Measurements from ENCODE around the gene PTPN21. TPM values are rescaled to one million over a fixed set of nuclear protein-coding genes. Genes with fewer than 3 reads are reported as not detected.
A peak's percentile ranks its signal among the peaks of the same experiment; 100 is the strongest.

The PTPN21 gene
- total RNA-seq, 4 donors from 2014 or later: 24.7 to 47.2 (median 40.7) TPM

DNA sequence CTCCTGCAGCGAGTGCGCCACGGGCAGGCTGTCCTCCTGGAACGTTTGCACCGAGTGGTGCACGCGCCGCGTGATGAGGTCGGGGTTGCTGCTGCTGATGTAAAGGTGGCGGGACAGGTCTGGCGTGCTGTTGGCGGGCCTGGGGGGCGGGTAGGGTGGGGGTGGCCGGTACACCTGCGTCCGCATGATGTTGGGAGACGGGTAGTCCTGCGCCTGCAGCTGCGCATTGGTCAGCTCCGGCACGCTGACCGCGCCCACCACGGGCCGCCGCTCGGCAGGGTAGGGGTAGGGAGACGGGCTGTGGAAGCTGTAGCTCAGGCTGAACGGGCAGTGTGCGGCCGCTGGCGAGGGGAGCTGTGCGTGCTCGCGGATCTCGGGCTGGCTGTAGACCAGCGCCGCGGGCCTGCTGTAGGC is 75.2 kb downstream of the PTPN21 start:
- H3K27ac ChIP-seq (replicated peaks in 1 of 4): no peak overlapping the region
- peaks cover 4 to 10% (median 7%) of the 10 kb centered on the region in 4 donors for H3K4me1 ChIP-seq
- no peak for TF ChIP-seq POLR2AphosphoS5 (IDR thresholded peaks at IDR 0.05)
- TF ChIP-seq EP300 (IDR thresholded peaks at IDR 0.05): no peak
- intact Hi-C loops (cut with DNase I): no loop called here
- H3K27me3 ChIP-seq: no peaks in the 10 kb centered on the region
- WGBS: no CpG with 5 or more reads among the region's 40 CpGs
- H3K9me3 ChIP-seq: no peaks in the 10 kb centered on the region
- no peak for DNase-seq (ENCODE audit: extremely low spot score)
- peaks cover 23 to 97% (median 72%) of the 10 kb centered on the region in 4 donors for H3K36me3 ChIP-seq
- H3K4me3 ChIP-seq: no peak overlapping the region

DNA sequence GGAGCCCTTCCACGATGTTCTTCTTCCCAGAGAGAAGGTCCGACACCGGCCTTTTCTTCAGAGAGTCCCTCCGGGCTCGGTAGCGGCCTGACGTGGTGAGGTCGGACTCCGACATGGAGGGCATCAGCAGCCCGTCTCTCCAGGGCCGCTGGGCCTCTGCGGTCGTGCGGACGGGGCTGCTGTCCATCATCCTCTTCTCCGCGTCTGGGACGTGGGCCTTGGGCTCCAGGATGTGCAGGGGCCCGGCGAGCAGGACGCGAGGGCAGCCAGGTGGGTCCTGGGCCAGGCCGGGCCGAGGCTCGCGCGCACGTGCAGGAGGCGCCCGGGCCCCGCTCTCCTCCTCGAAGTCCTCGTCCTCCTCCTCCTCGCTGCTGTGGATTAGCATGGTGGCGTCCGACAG is 75.9 kb downstream of the PTPN21 start:
- Histone ChIP-seq H3K27me3 (no peaks in the 10 kb centered on the region), H3K27ac (replicated peaks in 1 of 4) (no peak overlapping the region), H3K9me3 (no peaks in the 10 kb centered on the region), H3K36me3 (peaks cover 21 to 91% (median 68%) of the 10 kb centered on the region in 4 donors), H3K4me1 (peaks cover 4 to 10% (median 7%) of the 10 kb centered on the region in 4 donors), H3K4me3 (no peak overlapping the region)
- 91% methylated on average over 35 of the region's 36 CpGs for WGBS
- intact Hi-C loops (cut with DNase I): no loop called here
- DNase-seq (ENCODE audit: extremely low spot score): no peak
- TF ChIP-seq POLR2A (IDR thresholded peaks at IDR 0.05; ENCODE audit: low read depth) (no peak), POLR2AphosphoS5 (IDR thresholded peaks at IDR 0.05) (no peak), EP300 (IDR thresholded peaks at IDR 0.05) (no peak)
- TF ChIP-seq, protein P1, sequence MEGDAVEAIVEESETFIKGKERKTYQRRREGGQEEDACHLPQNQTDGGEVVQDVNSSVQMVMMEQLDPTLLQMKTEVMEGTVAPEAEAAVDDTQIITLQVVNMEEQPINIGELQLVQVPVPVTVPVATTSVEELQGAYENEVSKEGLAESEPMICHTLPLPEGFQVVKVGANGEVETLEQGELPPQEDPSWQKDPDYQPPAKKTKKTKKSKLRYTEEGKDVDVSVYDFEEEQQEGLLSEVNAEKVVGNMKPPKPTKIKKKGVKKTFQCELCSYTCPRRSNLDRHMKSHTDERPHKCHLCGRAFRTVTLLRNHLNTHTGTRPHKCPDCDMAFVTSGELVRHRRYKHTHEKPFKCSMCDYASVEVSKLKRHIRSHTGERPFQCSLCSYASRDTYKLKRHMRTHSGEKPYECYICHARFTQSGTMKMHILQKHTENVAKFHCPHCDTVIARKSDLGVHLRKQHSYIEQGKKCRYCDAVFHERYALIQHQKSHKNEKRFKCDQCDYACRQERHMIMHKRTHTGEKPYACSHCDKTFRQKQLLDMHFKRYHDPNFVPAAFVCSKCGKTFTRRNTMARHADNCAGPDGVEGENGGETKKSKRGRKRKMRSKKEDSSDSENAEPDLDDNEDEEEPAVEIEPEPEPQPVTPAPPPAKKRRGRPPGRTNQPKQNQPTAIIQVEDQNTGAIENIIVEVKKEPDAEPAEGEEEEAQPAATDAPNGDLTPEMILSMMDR (IDR thresholded peaks at IDR 0.05): no peak

DNA sequence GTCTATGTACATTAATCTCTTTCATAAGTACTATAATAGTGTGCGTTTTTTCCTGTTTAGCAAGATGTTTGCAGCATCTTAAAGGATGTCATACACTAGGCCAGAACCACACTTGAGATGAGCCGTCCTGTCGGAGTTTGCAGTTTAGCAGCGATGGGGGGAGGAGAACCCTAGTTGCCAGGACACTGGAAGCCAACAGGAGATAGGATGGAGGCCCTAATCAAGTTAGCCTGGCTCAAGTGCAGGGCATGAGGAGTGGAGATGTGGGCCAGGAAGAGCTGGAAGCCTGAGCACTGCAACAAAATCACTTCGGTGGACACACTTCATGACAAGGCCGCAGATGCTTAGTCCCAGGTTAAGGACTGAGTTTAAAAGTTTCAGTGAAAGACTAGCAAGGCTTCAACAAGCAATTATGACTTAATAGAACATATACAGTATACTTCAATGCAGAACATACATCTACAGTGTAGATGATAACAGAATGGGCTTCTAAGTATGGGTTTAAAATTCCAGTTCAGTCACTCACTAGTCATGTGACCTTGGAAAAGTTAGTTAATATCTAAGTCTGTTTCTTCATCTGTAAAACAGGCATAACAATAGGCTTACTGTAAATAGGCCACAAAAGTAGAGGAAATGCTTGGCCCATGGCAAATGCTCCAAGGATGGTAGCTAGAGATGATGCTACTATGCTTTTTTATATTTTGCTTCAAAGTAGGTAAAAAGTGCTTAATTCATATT is 77.1 kb downstream of the PTPN21 start:
- 93% methylated on average over 6 of the region's 6 CpGs for WGBS

DNA sequence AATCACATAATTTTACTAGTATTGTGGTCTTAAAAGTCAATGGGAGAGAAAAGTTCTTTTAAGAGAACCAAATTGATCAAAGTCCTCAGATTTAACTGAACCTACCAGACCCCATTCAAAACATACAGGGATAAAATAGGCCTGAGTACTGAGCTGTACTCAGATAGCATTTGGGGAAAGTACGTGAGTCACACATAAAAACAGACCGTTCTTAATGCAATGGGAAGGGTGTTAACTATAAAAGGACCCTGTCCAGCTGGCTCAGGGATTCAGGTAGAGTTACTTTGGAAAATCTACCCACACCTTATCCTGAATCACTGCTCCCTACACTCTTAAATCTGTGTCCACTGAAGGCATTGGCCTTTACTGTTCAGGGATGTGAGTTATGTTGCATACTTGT is 78.0 kb downstream of the PTPN21 start:
- H3K4me1 ChIP-seq: peaks cover 1 to 7% (median 2%) of the 10 kb centered on the region in 4 donors
- 91% methylated on average over 2 of the region's 2 CpGs for WGBS
- H3K9me3 ChIP-seq: no peaks in the 10 kb centered on the region
- no peak for DNase-seq (ENCODE audit: extremely low spot score)
- TF ChIP-seq, protein P1 (IDR thresholded peaks at IDR 0.05): no peak
- TF ChIP-seq POLR2A (IDR thresholded peaks at IDR 0.05; ENCODE audit: low read depth) (no peak), POLR2AphosphoS5 (IDR thresholded peaks at IDR 0.05) (no peak), EP300 (IDR thresholded peaks at IDR 0.05) (no peak)
- no peaks in the 10 kb centered on the region for H3K27me3 ChIP-seq
- intact Hi-C loops (cut with DNase I): no loop called here
- no peak overlapping the region for H3K4me3 ChIP-seq
- H3K36me3 ChIP-seq: peaks cover 21 to 91% (median 68%) of the 10 kb centered on the region in 4 donors
- H3K27ac ChIP-seq (replicated peaks in 1 of 4): no peak overlapping the region

More for the DNA sequence above, 77.1 kb downstream of the PTPN21 start:
- Histone ChIP-seq H3K4me3 (no peak overlapping the region), H3K4me1 (peaks cover 4 to 10% (median 7%) of the 10 kb centered on the region in 4 donors), H3K9me3 (no peaks in the 10 kb centered on the region), H3K27me3 (no peaks in the 10 kb centered on the region), H3K36me3 (peaks cover 21 to 91% (median 68%) of the 10 kb centered on the region in 4 donors), H3K27ac (replicated peaks in 1 of 4) (no peak overlapping the region)
- intact Hi-C loops (cut with DNase I): no loop called here
- DNase-seq (ENCODE audit: extremely low spot score): peak; percentile 29
- TF ChIP-seq, protein P1 (IDR thresholded peaks at IDR 0.05): no peak
- no peak for TF ChIP-seq POLR2A (IDR thresholded peaks at IDR 0.05; ENCODE audit: low read depth)
- no peak for TF ChIP-seq EP300 (IDR thresholded peaks at IDR 0.05)
- TF ChIP-seq POLR2AphosphoS5 (IDR thresholded peaks at IDR 0.05): no peak

DNA sequence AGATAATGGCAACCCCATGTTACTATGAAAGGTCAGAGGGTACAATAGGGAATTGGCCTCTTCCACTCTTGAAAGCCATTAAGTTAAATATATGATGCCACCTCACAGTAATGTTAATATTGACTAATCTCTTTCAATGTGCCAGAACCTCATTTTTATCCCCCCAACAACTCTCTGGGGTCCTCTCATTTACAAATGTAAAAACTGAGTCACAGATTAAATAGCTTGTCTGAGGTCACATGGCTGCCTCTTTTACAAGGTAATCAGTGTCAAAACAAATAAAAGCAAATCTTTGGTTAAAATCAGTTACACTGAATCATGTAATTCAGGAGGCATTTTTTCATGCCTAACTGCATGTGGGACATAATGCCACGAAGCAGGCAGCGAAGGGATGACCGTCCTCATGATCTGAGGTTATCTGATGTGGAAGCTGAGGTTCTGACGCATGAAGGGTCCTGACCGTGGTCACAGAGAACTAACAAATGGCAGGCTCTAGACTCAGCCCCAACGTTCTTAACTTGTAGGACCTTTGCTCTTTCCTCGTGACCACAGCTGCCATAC is 78.5 kb downstream of the PTPN21 start:
- intact Hi-C loops (cut with DNase I): no loop called here
- H3K27me3 ChIP-seq: no peaks in the 10 kb centered on the region
- TF ChIP-seq EP300 (IDR thresholded peaks at IDR 0.05): no peak
- no peak for TF ChIP-seq POLR2A (IDR thresholded peaks at IDR 0.05; ENCODE audit: low read depth)
- TF ChIP-seq POLR2AphosphoS5 (IDR thresholded peaks at IDR 0.05): no peak
- TF ChIP-seq, protein P1 (IDR thresholded peaks at IDR 0.05): no peak
- H3K9me3 ChIP-seq: no peaks in the 10 kb centered on the region
- H3K27ac ChIP-seq (replicated peaks in 1 of 4): no peak overlapping the region
- peaks cover 0 to 2% (median 0%) of the 10 kb centered on the region in 4 donors for H3K4me1 ChIP-seq
- no peak overlapping the region for H3K4me3 ChIP-seq
- 87% methylated on average over 7 of the region's 7 CpGs for WGBS
- H3K36me3 ChIP-seq: peaks cover 21 to 91% (median 70%) of the 10 kb centered on the region in 4 donors
- peak; percentile 66 for DNase-seq (ENCODE audit: extremely low spot score)

All from esophagus muscularis mucosa (tissue), 4 donors.